HCT116 (cell line): Measurements from ENCODE around the gene STX1B. TPM values are rescaled to one million over a fixed set of nuclear protein-coding genes. Genes with fewer than 3 reads are reported as not detected.
"Not testable (repeated sequence)": the region's sequence is repeated elsewhere in the genome, so short reads cannot be mapped to it uniquely, and the experiment has no call there.

Experiments used
- ATAC-seq: fragments of 200-7000 bp; cut with Tn5 transposase; 2 replicates; pipeline ENCODE4 v1.9.1; 2020; ENCODE audit warnings: mild to moderate bottlenecking, moderate library complexity
- BruUV-seq: library from RNA; stranded (reverse); fragments of 400-500 nt; replicated peaks from 2 replicates; lab custom pipeline; 2021; lab: Mats Ljungman, UMichigan
- CTCF ChIA-PET: fragments of 300-600 bp; sonication (Branson Sonifier 250); formaldehyde crosslinking; loops from one replicate; lab custom pipeline; 2021; ENCODE audit warnings: antibody characterized with exemption; lab: Charles Lee
- POLR2A ChIA-PET: fragments of 300-600, 350-600 bp; sonication (Branson Sonifier 250); formaldehyde crosslinking; loops from one replicate; lab custom pipeline; 2021; ENCODE audit warnings: antibody characterized with exemption; lab: Charles Lee
- RAD21 ChIA-PET, 2 experiments: fragments of 300-600 bp; sonication (Branson Sonifier 250); formaldehyde crosslinking; loops; one replicate each; lab custom pipeline; 2023; ENCODE audit warnings: low total read pairs in 2 of 2; ENCODE audit not compliant: uncharacterized antibody in 2 of 2, unreplicated experiment in 2 of 2, low non-redundant PET in 1 of 2; lab: Charles Lee
- DNase-seq: peaks from one replicate; pipeline ENCODE4 v3.0.0-alpha.2; 2010; ENCODE audit warnings: low read depth, low spot score
- H2AFZ ChIP-seq: fragments of 200-600 bp; shearing (Covaris generic), sonication (generic); 2 replicates; pipeline ENCODE4 v1.6.1; 2017; ENCODE audit warnings: low read depth, mixed run types, mixed read lengths, antibody characterized with exemption, low read length; ENCODE audit not compliant: poor library complexity, severe bottlenecking
- H3K27ac ChIP-seq: 2 replicates; pipeline ENCODE4 v1.5.1; 2012; ENCODE audit warnings: low read depth, low read length
- H3K27me3 ChIP-seq: fragments of 200-600 bp; sonication (generic); 2 replicates; pipeline ENCODE4 v1.6.1; 2016; ENCODE audit warnings: mixed run types, low read length, mixed read lengths; ENCODE audit not compliant: insufficient read depth
- H3K36me3 ChIP-seq, 2 experiments: fragments of 200-500 bp in 1 of 2; fragments of 200-600 bp in 1 of 2; sonication (Bioruptor generic) in 1 of 2; sonication (generic) in 1 of 2; 2 replicates each; pipeline versions ENCODE4 v1.5.1 to v1.6.1; 2014 to 2016; ENCODE audit warnings: low read length in 2 of 2, inconsistent platforms in 1 of 2, mixed read lengths in 1 of 2, mixed run types in 1 of 2; ENCODE audit not compliant: insufficient read depth in 2 of 2, control insufficient read depth in 1 of 2
- H3K4me1 ChIP-seq, 2 experiments: fragments of 200-600 bp in 1 of 2; sonication (generic) in 1 of 2; 2 replicates each; pipeline versions ENCODE4 v1.5.1 to v1.6.1; 2012 to 2017; ENCODE audit warnings: low read length in 2 of 2, inconsistent platforms in 1 of 2, mild to moderate bottlenecking in 1 of 2, mixed read lengths in 1 of 2, mixed run types in 1 of 2, moderate library complexity in 1 of 2; ENCODE audit not compliant: insufficient read depth in 2 of 2, control insufficient read depth in 1 of 2
- H3K4me2 ChIP-seq: fragments of 200-600 bp; sonication (generic); 2 replicates; pipeline ENCODE4 v1.6.1; 2017; ENCODE audit warnings: mixed run types, low read length, mixed read lengths
- H3K4me3 ChIP-seq, 2 experiments: fragments of 200-600 bp in 1 of 2; sonication (generic) in 1 of 2; replicated peaks in 1 of 2; 2 replicates each; pipeline ENCODE4 v1.5.1; 2011 to 2016; ENCODE audit warnings: low read length in 2 of 2, control low read depth in 1 of 2, low read depth in 1 of 2, mild to moderate bottlenecking in 1 of 2, mixed read lengths in 1 of 2, mixed run types in 1 of 2
- H3K79me2 ChIP-seq: fragments of 200-600 bp; sonication (generic); 2 replicates; pipeline ENCODE4 v1.6.1; 2017; ENCODE audit warnings: mild to moderate bottlenecking, mixed run types, low read length, moderate library complexity, mixed read lengths; ENCODE audit not compliant: insufficient read depth
- H3K9ac ChIP-seq: fragments of 200-600 bp; sonication (generic); 2 replicates; pipeline ENCODE4 v1.6.1; 2016; ENCODE audit warnings: low read length, mixed read lengths
- H3K9me2 ChIP-seq: fragments of 200-600 bp; sonication (generic), shearing (Covaris generic); 2 replicates; pipeline ENCODE4 v1.6.1; 2017; ENCODE audit warnings: mixed run types, mild to moderate bottlenecking, moderate library complexity; ENCODE audit not compliant: insufficient read depth
- H3K9me3 ChIP-seq, 2 experiments: fragments of 200-500 bp in 1 of 2; fragments of 200-600 bp in 1 of 2; sonication (Bioruptor generic) in 1 of 2; sonication (generic) in 1 of 2; 2 replicates each; pipeline ENCODE4 v1.6.1; 2014 to 2017; ENCODE audit warnings: low read length in 2 of 2, mixed read lengths in 2 of 2, inconsistent platforms in 1 of 2, low read depth in 1 of 2, mild to moderate bottlenecking in 1 of 2, mixed run types in 1 of 2, moderate library complexity in 1 of 2; ENCODE audit not compliant: control insufficient read depth in 1 of 2, insufficient read depth in 1 of 2
- H4K20me1 ChIP-seq: fragments of 200-600 bp; sonication (generic), shearing (Covaris generic); 2 replicates; pipeline ENCODE4 v1.6.1; 2017; ENCODE audit warnings: mixed run types, mild to moderate bottlenecking, moderate library complexity; ENCODE audit not compliant: insufficient read depth
- EGR1 ChIP-seq: IDR thresholded peaks from 2 replicates; pipeline ENCODE4 v1.6.1; 2012; ENCODE audit warnings: low read depth
- ELF1 ChIP-seq: IDR thresholded peaks from 2 replicates; pipeline ENCODE4 v1.6.1; 2012; ENCODE audit warnings: low read depth, borderline replicate concordance
- intact Hi-C: fragments of 100-400 bp; cut with micrococcal nuclease; formaldehyde crosslinking; loops from 2 replicates; pipeline ENCODE4 v1.10.0; 2022
- total RNA-seq: library from RNA; stranded (reverse); gene quantifications from one replicate; pipeline ENCODE4 v1.2.1, GENCODE V29; 2021; ENCODE audit not compliant: unreplicated experiment

STX1B gene
- total RNA-seq, 1 experiment from 2014 or later = 1.6 TPM

DNA sequence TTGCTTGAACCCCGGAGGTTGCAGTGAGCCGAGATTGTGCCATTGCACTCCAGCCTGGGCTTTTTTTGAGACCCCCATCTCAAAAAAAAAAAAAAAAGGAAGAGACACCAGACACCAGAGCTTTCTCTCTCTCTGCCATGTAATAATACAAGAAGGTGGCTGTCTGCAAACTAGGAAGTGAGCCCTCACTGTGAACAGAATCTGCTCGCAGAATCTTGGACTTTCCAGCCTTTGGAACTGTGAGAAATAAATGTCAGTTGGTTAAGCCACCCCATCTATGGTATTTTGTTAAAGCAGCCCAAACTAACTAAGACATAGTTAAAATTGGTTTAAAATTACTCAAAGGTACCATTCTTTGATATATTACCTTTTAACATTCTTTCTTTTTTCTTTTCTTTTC lies 10.1 kb upstream of the STX1B start:
- TF ChIP-seq ELF1 (no peak), EGR1 (no peak)
- TF ChIP-seq, all 23 proteins: peak for 0
- Histone ChIP-seq H3K27me3 (no peaks in the 10 kb centered on the region), H3K4me2 (no peak overlapping the region), H3K4me1 (peaks cover under 1 to 2% of the 10 kb centered on the region in 2 experiments; a peak in 1 of 4 replicates), H4K20me1 (no peaks in the 10 kb centered on the region), H3K9me2 (no peaks in the 10 kb centered on the region), H3K4me3 (no peak overlapping the region), H3K27ac (no peak overlapping the region), H3K36me3 (no peaks in the 10 kb centered on the region), H3K9me3 (no peaks in the 10 kb centered on the region), H2AFZ (no peak overlapping the region), H3K9ac (no peak overlapping the region), H3K79me2 (no peaks in the 10 kb centered on the region)
- ATAC-seq = no peak
- no peak for DNase-seq
- intact Hi-C loops = no loop called here
- ChIA-PET POLR2A (interaction anchor here (0.6 to 0.7 kb wide), 2 partner anchors 8 to 1440 kb away, joined by 3 read pairs; no protein-coding TSS in a partner anchor), RAD21 (no interaction called here), CTCF (interaction anchor here (0.7 kb wide), 1 partner anchor 468 kb away, joined by 3 read pairs; no protein-coding TSS in a partner anchor)
- no TSS peak for BruUV-seq

DNA sequence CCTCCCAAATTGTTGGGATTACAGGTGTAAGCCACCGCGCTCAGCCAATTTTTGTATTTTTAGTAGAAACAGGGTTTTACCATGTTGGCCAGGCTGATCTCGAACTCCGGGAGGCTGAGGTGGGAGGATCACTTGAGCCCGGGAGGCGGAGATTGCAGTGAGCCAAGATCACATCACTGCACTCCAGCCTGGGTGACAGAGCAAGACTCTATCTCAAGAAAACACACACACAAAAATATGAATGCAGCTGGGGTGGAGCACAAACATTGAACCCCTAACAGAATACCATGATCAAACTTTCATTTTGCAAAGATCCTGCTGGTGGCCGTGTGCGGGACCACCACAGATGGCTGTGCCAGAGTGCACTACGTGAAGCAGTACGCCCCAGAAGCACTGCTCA lies 7.3 kb upstream of the STX1B start:
- DNase-seq, H3K36me3 ChIP-seq, H3K4me2 ChIP-seq, H3K4me3 ChIP-seq, H4K20me1 ChIP-seq, ATAC-seq, H2AFZ ChIP-seq, H3K9me2 ChIP-seq, RAD21 ChIA-PET, CTCF ChIA-PET, H3K27me3 ChIP-seq, H3K4me1 ChIP-seq, H3K9me3 ChIP-seq, BruUV-seq, H3K9ac ChIP-seq, H3K27ac ChIP-seq, POLR2A ChIA-PET, H3K79me2 ChIP-seq: not testable (repeated sequence)
- intact Hi-C loops = loop anchor here (2.0 kb wide), 1 partner anchor 33 kb away; the partner anchor contains the start of gene HSD3B7
